HG03097 (cell line): ENCODE data around the gene TIMM29.

Source experiments
- ATAC-seq: cut with Tn5 transposase; IDR thresholded peaks from one replicate; pipeline ENCODE4 v1.9.1; 2021; ENCODE audit not compliant: unreplicated experiment, low FRiP score

TIMM29 gene

GRCh38 chr19:10976131-10976892, 47.7 kb downstream of the TIMM29 start:
- no peak for ATAC-seq

GRCh38 chr19:10977742-10978092, 49.1 kb downstream of the TIMM29 start:
- no peak for ATAC-seq
